Bronchial epithelial cell (primary cell): Measurements from ENCODE around the gene CHN2. TPM values are rescaled to one million over a fixed set of nuclear protein-coding genes. Genes with fewer than 3 reads are reported as not detected.

Source experiments
- DNase-seq: peaks from one replicate; pipeline ENCODE4 v3.0.0-alpha.2; 2010; ENCODE audit warnings: low read depth
- FAIRE-seq: peaks from 2 replicates; lab custom pipeline; 2011; peaks lifted over from hg19 to GRCh38; lab: Jason Lieb, UNC
- H3K27me3 ChIP-seq: 2 replicates; pipeline ENCODE4 v1.5.1; 2011; ENCODE audit warnings: low read length; ENCODE audit not compliant: control insufficient read depth, insufficient read depth
- H3K36me3 ChIP-seq: 2 replicates; pipeline ENCODE4 v1.5.1; 2011; ENCODE audit warnings: low read length; ENCODE audit not compliant: control insufficient read depth, insufficient read depth
- H3K4me3 ChIP-seq: 2 replicates; pipeline ENCODE4 v1.5.1; 2011; ENCODE audit warnings: mild to moderate bottlenecking, low read depth, low read length, control low read depth
- total RNA-seq: library from RNA; depleted of rRNA; stranded (reverse); fragments of >200 nt; gene quantifications from 2 replicates; pipeline ENCODE4 v1.2.1, GENCODE V29; 2014
- TF ChIP-seq, protein P1 (sequence below): IDR thresholded peaks from 2 replicates; pipeline ENCODE4 v1.5.1; 2011; ENCODE audit warnings: mild to moderate bottlenecking, moderate library complexity, low read length, control low read depth, inconsistent platforms; ENCODE audit not compliant: insufficient read depth, severe bottlenecking

The CHN2 gene
- total RNA-seq, 1 donor from 2014 or later: 0.53 TPM

GRCh38 chr7:29291723-29292618, 97.4 kb downstream of the CHN2 start:
- no peak overlapping the region for H3K4me3 ChIP-seq
- TF ChIP-seq, protein P1, sequence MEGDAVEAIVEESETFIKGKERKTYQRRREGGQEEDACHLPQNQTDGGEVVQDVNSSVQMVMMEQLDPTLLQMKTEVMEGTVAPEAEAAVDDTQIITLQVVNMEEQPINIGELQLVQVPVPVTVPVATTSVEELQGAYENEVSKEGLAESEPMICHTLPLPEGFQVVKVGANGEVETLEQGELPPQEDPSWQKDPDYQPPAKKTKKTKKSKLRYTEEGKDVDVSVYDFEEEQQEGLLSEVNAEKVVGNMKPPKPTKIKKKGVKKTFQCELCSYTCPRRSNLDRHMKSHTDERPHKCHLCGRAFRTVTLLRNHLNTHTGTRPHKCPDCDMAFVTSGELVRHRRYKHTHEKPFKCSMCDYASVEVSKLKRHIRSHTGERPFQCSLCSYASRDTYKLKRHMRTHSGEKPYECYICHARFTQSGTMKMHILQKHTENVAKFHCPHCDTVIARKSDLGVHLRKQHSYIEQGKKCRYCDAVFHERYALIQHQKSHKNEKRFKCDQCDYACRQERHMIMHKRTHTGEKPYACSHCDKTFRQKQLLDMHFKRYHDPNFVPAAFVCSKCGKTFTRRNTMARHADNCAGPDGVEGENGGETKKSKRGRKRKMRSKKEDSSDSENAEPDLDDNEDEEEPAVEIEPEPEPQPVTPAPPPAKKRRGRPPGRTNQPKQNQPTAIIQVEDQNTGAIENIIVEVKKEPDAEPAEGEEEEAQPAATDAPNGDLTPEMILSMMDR: no peak
- H3K27me3 ChIP-seq: no peaks in the 10 kb centered on the region
- DNase-seq: no peak
- no peak for FAIRE-seq
- H3K36me3 ChIP-seq: no peaks in the 10 kb centered on the region

DNA sequence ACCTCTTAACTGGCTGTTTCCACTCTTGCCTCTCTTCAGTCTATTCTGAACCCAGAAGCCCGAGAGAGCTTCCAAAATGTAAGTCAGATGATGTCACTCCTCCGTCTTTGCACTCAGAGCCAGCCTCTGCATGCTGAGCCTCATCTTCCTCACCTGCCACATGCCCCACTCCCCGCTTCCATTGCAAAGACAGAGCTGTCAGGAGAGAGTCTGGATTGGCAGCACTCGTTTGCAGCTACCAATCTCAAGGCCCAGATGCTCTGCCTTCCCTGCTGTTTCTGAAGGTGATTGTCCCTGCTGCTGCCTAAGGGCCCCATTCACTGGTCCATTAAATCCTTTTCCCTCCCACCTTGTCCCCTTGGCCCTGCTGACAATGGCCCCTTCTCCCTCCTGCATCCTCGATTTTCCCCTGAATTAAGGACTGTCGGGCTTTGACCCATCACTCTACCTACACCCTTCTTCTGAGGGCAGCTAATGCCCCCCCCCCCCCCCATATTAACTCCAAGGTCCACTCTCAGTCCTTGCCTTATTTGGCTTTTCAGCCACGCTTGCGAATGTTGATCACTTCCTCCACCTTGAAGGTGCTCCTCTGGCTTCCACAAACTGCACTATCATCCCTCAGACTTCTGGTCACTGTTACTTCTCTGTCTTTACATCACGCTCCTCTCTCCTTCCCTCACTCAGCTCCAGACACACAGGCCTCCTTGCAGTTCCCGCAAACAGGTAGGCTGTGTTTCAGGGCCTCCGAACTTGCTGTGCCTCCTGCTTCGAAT, 98.5 kb downstream of the CHN2 start:
- no peaks in the 10 kb centered on the region for H3K36me3 ChIP-seq
- FAIRE-seq (peak; percentile 28), DNase-seq (no peak)
- H3K4me3 ChIP-seq: no peak overlapping the region
- TF ChIP-seq, protein P1: no peak
- H3K27me3 ChIP-seq: no peaks in the 10 kb centered on the region

- Histone ChIP-seq H3K27me3 (no peaks in the 10 kb centered on the region), H3K4me3 (no peak overlapping the region), H3K36me3 (no peaks in the 10 kb centered on the region)
- TF ChIP-seq, protein P1: no peak
- FAIRE-seq (no peak), DNase-seq (no peak)
These were observed 101.8 kb downstream of the CHN2 start for GRCh38 chr7:29296421-29296820.

DNA sequence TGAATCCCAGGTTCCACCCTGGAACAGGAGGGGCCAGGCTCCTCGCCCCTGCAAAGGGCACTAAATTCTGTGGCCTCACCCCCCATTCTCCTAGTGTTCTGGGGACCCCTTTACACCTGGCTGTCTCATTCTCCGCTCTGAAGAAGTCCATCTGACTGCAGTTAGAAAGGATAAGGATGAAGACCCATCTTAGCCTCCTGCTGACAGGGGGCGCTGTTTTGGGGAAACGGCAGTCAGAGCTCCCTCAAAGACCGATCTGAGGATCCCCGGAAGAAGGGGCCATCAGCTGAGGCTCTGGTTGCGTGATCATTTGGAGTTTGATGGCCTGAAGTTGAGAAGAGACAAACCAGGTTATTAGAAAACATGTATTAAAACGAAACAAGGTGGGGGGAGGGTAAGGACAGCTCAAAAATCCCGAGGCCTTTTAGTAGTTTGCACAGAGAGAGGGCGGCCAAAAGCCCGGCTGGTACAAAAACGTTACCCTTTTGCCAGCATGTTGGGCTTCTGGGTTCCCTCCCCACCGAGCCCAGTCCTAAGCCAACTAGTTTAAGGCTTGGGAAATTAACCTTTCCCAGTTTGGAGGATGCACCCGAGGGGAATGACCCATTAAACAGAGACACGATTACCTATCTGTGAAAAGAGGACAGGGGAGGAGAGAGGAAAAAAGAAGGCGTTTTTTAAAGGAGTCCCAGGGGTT, 102.8 kb downstream of the CHN2 start:
- TF ChIP-seq, protein P1: no peak
- DNase-seq: no peak
- Histone ChIP-seq H3K4me3 (no peak overlapping the region), H3K36me3 (no peaks in the 10 kb centered on the region), H3K27me3 (no peaks in the 10 kb centered on the region)
- peak; percentile 52 for FAIRE-seq

GRCh38 chr7:29299086-29299485, 104.5 kb downstream of the CHN2 start:
- TF ChIP-seq, protein P1: no peak
- no peaks in the 10 kb centered on the region for H3K36me3 ChIP-seq
- H3K27me3 ChIP-seq: no peaks in the 10 kb centered on the region
- DNase-seq (no peak), FAIRE-seq (no peak)
- H3K4me3 ChIP-seq: no peak overlapping the region
